Mucosa of descending colon (tissue), 3 donors: Measurements from ENCODE around the gene DCHS2. TPM values are rescaled to one million over a fixed set of nuclear protein-coding genes. Genes with fewer than 3 reads are reported as not detected.

Experiments used
- ATAC-seq: fragments of 200-7000 bp; cut with Tn5 transposase; one replicate; pipeline ENCODE4 v1.9.1; 2020; ENCODE audit warnings: mild to moderate bottlenecking, moderate library complexity
- DNase-seq, 3 donors: peaks; one replicate each; pipeline ENCODE4 v3.0.0-alpha.2; 2020
- H3K36me3 ChIP-seq: fragments of 200-600 bp; one replicate; pipeline ENCODE4 v1.8.0; 2021; ENCODE audit warnings: low read depth, mild to moderate bottlenecking
- H3K4me1 ChIP-seq: fragments of 200-600 bp; one replicate; pipeline ENCODE4 v1.8.0; 2021; ENCODE audit warnings: low read depth, mild to moderate bottlenecking
- H3K4me3 ChIP-seq: fragments of 200-600 bp; one replicate; pipeline ENCODE4 v1.8.0; 2021; ENCODE audit warnings: mild to moderate bottlenecking
- H3K9me3 ChIP-seq: fragments of 200-600 bp; one replicate; pipeline ENCODE4 v1.8.0; 2021; ENCODE audit warnings: mild to moderate bottlenecking
- intact Hi-C, 2 donors: fragments of 100-400 bp; cut with DNase I in 1 of 2; cut with micrococcal nuclease in 1 of 2; formaldehyde crosslinking; loops; one replicate each; pipeline versions ENCODE4 v1.11.0 to v1.11.1; 2022; cut with DNase I, micrococcal nuclease
- total RNA-seq, 3 donors: library from RNA; stranded (reverse); fragmentation: NEBNext Ultra II Directional in 2 of 3; extraction: Animal tissue kit (Norgen Biotek cat#: 25700) in 2 of 3; gene quantifications; one replicate each; pipeline versions ENCODE4 v1.2.1 to v1.2.4, GENCODE V29; 2021 to 2023
- TF ChIP-seq, protein P1 (sequence below): fragments of 200-600 bp; IDR thresholded peaks from one replicate; pipeline ENCODE4 v1.8.0; 2022; ENCODE audit warnings: antibody characterized with exemption, mild to moderate bottlenecking
- donor health status: DM: no; HTN: no; CAD: no; lungs with moderate emphysema.
- donor health status: DM: no; HTN: no; CAD: no.
- donor health status: DM: no; HTN: yes; CAD: no.

DCHS2 gene
- total RNA-seq, 3 donors from 2014 or later = 0.58 to 9.6 (median 1.1) TPM

DNA sequence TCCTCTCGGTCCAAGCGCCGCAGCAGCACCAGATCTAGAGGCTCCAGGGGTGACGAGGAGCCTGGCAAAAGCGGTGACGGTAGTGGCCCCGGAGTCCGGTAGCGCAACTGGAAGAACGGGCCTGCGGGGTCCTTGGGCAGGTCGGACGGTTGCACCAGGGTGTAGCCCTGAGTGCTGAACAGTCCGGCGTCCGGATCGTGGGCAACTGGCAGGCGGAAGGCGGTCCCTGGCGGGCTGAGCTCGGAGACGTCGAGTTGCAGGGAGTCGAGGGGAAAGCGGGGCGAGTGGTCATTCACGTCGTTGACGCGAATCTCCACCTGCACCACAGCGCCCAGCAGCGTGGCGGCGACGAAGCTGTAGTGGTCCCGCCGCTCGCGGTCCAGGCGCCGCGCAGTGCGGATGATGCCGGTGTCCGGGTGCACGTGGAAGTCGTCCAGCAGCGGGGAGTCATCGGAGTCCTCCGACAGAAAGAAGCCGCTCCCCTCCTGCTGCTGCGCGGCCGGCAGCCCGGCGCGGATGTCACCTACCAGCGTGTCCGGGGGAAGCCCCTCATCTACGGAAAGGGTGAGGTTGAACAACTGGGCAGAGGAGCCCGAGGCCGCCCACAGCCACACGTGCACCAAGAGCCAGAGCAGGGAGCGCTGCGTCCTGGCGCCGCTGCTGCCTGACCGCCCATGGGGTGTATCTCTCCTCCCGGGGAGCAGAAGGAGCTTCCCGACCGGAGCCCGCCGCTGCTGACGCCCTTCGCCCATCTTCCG is 837 bp downstream of the DCHS2 start:
- DNase-seq (peak; percentile 6 to 53 (median 27)), ATAC-seq (peak; percentile 37)
- Histone ChIP-seq H3K4me3 (no peak overlapping the region), H3K36me3 (no peaks in the 10 kb centered on the region), H3K4me1 (peaks cover 9% of the 10 kb centered on the region), H3K9me3 (no peaks in the 10 kb centered on the region)
- TF ChIP-seq, protein P1, sequence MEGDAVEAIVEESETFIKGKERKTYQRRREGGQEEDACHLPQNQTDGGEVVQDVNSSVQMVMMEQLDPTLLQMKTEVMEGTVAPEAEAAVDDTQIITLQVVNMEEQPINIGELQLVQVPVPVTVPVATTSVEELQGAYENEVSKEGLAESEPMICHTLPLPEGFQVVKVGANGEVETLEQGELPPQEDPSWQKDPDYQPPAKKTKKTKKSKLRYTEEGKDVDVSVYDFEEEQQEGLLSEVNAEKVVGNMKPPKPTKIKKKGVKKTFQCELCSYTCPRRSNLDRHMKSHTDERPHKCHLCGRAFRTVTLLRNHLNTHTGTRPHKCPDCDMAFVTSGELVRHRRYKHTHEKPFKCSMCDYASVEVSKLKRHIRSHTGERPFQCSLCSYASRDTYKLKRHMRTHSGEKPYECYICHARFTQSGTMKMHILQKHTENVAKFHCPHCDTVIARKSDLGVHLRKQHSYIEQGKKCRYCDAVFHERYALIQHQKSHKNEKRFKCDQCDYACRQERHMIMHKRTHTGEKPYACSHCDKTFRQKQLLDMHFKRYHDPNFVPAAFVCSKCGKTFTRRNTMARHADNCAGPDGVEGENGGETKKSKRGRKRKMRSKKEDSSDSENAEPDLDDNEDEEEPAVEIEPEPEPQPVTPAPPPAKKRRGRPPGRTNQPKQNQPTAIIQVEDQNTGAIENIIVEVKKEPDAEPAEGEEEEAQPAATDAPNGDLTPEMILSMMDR = no peak
- intact Hi-C loops = no loop called here

DNA sequence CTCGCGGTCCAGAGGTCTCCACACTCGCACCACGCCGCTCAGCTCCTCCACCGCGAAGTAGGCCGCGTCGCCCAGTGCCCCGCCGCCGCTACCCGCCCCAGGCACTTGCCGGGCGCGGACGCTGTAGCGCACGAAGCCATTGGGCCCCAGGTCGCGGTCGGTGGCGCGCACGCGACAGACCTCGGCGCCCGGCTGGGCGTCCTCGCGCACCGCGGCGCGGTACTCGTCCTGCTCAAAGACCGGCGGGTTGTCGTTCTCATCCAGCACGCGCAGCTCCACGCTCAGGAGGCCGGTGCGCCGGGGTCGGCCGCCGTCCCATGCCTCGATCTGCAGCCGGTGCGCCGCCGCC is 1.4 kb downstream of the DCHS2 start:
- no peaks in the 10 kb centered on the region for H3K36me3 ChIP-seq
- DNase-seq (no peak), ATAC-seq (no peak)
- H3K4me3 ChIP-seq = no peak overlapping the region
- intact Hi-C loops = no loop called here
- TF ChIP-seq, protein P1 = no peak
- H3K9me3 ChIP-seq = no peaks in the 10 kb centered on the region
- peaks cover 9% of the 10 kb centered on the region for H3K4me1 ChIP-seq

DNA sequence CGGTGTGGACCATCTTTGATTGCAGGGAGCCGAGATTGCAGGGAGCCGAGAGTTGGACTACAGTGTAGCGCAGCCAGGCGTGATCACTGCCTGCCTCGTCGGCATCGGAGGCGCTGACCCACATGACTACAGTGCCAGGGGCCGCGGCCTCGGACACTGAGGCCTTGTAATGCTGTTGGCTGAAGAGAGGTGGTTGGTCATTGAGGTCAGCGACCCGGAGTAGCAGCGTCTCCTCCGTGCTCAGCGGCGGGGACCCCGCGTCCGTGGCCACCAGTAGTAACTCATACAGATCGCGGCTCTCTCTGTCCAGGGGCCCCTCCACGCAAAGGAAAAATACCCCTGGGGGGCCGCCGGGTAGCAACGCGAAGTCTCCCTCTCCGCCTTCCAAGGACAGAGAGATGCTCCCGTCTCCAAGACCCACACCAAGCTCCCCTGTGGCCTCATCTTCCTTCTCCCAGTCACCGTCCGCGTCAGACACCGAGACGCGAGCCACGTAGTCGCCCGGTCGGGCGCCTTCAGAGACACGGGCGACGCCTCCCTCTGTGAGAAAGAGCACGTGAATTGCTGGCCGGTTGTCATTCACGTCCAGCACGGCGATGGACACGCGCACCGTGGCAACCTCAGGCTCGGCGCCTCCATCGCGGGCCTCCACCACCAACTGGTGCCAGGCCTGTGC is 1.9 kb downstream of the DCHS2 start:
- Histone ChIP-seq H3K9me3 (no peaks in the 10 kb centered on the region), H3K36me3 (no peaks in the 10 kb centered on the region), H3K4me1 (peaks cover 9% of the 10 kb centered on the region), H3K4me3 (no peak overlapping the region)
- intact Hi-C loops = no loop called here
- TF ChIP-seq, protein P1 = no peak
- DNase-seq (no peak), ATAC-seq (no peak)

DNA sequence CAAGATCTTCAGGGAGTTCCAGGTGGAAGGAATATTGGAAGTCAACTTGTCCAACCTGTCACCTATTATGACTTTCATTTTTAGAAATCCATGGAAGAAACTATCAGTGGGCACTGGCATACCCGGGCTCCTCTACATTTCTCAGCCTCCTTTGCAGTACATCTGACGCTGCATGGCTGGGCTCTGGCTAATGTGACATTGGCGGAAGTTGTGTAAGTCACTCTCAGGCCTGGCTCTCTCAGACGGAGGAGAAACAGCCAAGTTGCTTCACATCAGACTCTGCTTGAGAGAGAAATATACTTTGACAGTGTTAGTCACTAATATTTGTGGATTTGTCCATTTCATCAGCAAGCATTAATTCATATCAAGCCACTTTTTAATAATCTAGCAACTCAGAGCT is 4.5 kb downstream of the DCHS2 start:
- H3K9me3 ChIP-seq = no peaks in the 10 kb centered on the region
- TF ChIP-seq, protein P1 = no peak
- ATAC-seq = no peak
- H3K4me1 ChIP-seq = peaks cover 9% of the 10 kb centered on the region
- DNase-seq = no peak
- no peak overlapping the region for H3K4me3 ChIP-seq
- intact Hi-C loops = no loop called here
- H3K36me3 ChIP-seq = no peaks in the 10 kb centered on the region

DNA sequence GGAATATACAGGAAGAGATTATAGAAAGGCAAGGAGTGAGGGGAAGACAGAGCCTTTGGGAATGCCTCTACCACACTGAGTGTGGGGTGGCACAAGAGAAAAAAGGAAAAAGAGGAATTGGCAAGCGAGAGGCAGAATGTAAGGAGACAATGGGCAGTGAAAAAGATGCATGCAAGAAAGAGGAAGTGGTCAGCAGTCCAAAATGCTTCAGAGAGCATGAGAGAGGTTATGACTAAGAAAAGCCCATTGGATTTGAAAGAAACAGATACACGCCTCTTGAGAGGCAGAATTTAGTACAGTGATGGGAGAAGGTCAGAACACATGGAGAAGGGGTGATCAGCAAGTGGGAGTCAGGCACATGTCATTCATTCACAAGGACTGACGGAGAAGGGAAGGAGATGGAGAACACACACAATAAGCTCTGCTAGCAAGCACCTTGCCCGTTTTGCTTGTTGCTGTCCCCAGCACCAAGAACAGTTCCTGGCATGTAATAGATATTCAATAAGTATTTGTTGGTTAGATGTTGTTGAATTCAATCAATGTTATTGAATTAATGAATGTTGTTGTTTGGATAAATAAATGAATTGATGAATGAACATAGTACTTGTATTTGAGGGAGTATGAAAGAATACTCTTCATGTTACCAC is 6.3 kb downstream of the DCHS2 start:
- TF ChIP-seq, protein P1 = no peak
- ATAC-seq (no peak), DNase-seq (no peak)

More for the DNA sequence above, 6.3 kb downstream of the DCHS2 start:
- Histone ChIP-seq H3K4me3 (no peak overlapping the region), H3K36me3 (no peaks in the 10 kb centered on the region), H3K4me1 (no peaks in the 10 kb centered on the region), H3K9me3 (no peaks in the 10 kb centered on the region)
- intact Hi-C loops = no loop called here
